Tongue (tissue), 2 donors: ENCODE data around the gene PPFIA2. TPM values are rescaled to one million over a fixed set of nuclear protein-coding genes. Genes with fewer than 3 reads are reported as not detected.
"Not testable (repeated sequence)": the region's sequence is repeated elsewhere in the genome, so short reads cannot be mapped to it uniquely, and the experiment has no call there.

ENCODE experiments used
- DNase-seq: peaks from one replicate; pipeline ENCODE4 v3.0.0-alpha.2; 2015
- total RNA-seq: library from RNA; depleted of rRNA; stranded (reverse); fragments of >200 nt; gene quantifications from one replicate; pipeline ENCODE4 v1.2.3, GENCODE V29; 2014

PPFIA2 gene
- total RNA-seq, 1 donor from 2014 or later: 3.1 TPM

GRCh38 chr12:81668475-81668874 is 90.7 kb downstream of the PPFIA2 start:
- no peak for DNase-seq

GRCh38 chr12:81659310-81659709 is 99.8 kb downstream of the PPFIA2 start:
- not testable (repeated sequence) for DNase-seq

GRCh38 chr12:81644503-81644902 is 114.6 kb downstream of the PPFIA2 start:
- peak; percentile 70 for DNase-seq

GRCh38 chr12:81639196-81639595 is 120.0 kb downstream of the PPFIA2 start:
- no peak for DNase-seq

- no peak for DNase-seq
These were observed 126.0 kb downstream of the PPFIA2 start for GRCh38 chr12:81633127-81633526.

GRCh38 chr12:81627336-81628189 is 131.6 kb downstream of the PPFIA2 start:
- DNase-seq: peak; percentile 79

GRCh38 chr12:81626406-81626805 is 132.7 kb downstream of the PPFIA2 start:
- DNase-seq: no peak

- DNase-seq: peak; percentile 39
These were observed 141.2 kb downstream of the PPFIA2 start for GRCh38 chr12:81617915-81618314.

GRCh38 chr12:81615026-81615588 is 144.0 kb downstream of the PPFIA2 start:
- peak; percentile 53 for DNase-seq

- DNase-seq: no peak
These were observed 147.9 kb downstream of the PPFIA2 start for GRCh38 chr12:81610955-81611889.

GRCh38 chr12:81597928-81598604 is 161.1 kb downstream of the PPFIA2 start:
- DNase-seq: peak; percentile 8

GRCh38 chr12:81596558-81596957 is 162.6 kb downstream of the PPFIA2 start:
- DNase-seq: no peak

- no peak for DNase-seq
These were observed 167.9 kb downstream of the PPFIA2 start for GRCh38 chr12:81591256-81591655.

GRCh38 chr12:81590703-81591102 is 168.4 kb downstream of the PPFIA2 start:
- DNase-seq: not testable (repeated sequence)

- no peak for DNase-seq
These were observed 170.7 kb downstream of the PPFIA2 start for GRCh38 chr12:81588235-81589008.

- no peak for DNase-seq
These were observed 173.4 kb downstream of the PPFIA2 start for GRCh38 chr12:81585787-81586186.

GRCh38 chr12:81573228-81573627 is 185.9 kb downstream of the PPFIA2 start:
- no peak for DNase-seq

- no peak for DNase-seq
These were observed 186.7 kb downstream of the PPFIA2 start for GRCh38 chr12:81572411-81572810.

GRCh38 chr12:81570234-81570633 is 188.9 kb downstream of the PPFIA2 start:
- DNase-seq: no peak

GRCh38 chr12:81564237-81564636 is 194.9 kb downstream of the PPFIA2 start:
- DNase-seq: no peak

- DNase-seq: no peak
These were observed 201.1 kb downstream of the PPFIA2 start for GRCh38 chr12:81558031-81558430.
